HL-60/S4 treated with phorbol 12-myristate 13-acetate at 8.2 ng/mL for 4 days and 3 days (cell line): ENCODE data around the gene MEF2D.

Experiments
- in situ Hi-C: fragments of 300-500 bp; cut with MboI; formaldehyde crosslinking; loops from 2 replicates; pipeline ENCODE4 v1.15.0; 2022; ENCODE audit warnings: low sequenced_read_pairs

MEF2D gene

DNA sequence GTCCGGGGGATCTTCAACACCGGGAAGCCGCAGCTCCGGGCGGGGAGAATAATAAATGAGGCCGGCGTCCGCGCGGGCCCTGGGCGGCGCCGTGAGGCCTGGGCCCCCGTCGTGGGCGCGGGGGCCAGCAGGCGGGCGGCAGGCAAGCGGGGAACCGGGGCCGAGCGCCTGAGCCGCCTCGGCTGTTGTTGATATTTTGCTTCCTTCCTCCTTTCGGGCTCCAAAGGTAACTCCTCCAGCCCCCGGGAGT lies at the start of gene MEF2D:
TSS of gene MEF2D (minus strand) at position 233 of the 250 bp plus-strand sequence. CDS start 17,483 bp downstream, outside the sequence.
- in situ Hi-C loops: no loop called here

DNA sequence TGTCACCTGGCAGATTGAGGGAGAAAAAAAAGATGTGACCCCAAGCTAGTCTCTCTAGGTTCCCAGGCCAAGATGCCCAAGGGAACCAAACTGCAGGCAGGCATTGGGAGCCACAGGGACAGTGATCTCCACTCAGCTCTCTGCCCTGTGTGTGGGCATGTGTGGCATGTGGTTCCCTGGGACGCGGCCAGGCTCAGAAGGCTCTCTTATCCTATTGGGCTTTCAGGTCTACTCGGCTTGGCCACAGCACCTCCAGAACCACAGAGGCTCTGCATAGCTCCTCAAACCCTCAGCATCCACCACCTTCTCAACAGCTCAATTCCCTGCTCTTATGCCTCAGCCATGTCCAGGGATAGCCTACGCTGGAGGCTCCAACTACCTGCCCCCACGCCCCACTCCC lies 49.8 kb upstream of the MEF2D start:
- in situ Hi-C loops: no loop called here

DNA sequence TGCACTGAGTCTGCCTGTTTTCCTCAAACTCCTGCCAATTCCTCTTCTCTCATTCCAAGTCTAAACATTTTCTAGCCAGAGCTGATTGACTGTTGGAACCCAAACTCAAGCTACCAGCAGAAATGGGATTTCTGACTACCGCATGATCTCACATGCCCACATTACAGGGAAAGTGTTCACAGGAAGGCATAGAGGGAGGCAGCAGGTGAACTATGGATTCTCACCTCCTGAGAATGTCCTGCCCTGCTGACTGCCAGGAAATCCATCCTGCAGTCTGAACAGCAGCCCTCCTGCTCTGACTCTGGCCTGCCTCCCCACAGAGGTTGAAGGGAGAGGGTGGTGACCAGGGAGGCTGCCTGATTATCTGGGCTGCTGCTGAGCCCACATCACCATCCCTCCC lies 49.3 kb upstream of the MEF2D start:
- in situ Hi-C loops: no loop called here

DNA sequence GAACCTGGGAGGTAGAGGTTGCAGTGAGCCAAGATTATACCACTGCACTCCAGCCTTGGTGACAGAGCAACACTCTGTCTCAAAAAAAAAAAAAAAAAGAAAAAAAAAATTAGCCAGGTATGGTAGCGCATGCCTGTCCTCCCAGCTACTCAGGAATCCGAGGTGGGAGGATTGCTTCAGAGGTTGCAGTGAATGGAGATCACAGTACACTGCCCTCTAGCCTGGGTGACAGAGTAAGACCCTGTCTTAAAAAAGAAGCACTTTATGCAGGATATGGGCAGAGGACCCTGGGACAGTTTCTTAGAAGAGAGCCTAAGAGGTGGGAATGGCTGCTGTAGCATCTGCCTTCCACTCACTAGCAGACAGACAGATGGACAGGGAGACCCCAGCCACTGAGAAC lies 48.8 kb upstream of the MEF2D start:
- in situ Hi-C loops: no loop called here

DNA sequence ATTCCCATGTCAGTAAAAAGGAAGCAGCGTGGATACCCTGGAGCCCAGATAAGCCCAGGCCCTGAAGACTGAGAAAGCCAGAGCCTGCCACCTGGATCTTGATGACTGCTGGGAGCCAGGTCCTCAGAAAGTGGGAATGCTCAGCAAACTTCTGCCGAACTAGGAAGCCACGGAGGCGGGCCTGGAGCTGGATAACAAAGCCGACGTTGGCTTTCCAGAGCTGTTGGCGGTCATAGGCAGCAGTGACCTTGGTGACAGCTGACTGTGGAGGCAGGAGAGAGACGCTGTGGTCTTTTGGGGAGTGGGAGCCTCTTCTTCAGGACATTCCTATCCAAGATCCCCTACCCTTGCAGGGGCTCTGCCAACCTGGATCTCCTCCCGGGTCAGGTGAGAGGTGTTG lies 47.4 kb upstream of the MEF2D start:
- in situ Hi-C loops: no loop called here

DNA sequence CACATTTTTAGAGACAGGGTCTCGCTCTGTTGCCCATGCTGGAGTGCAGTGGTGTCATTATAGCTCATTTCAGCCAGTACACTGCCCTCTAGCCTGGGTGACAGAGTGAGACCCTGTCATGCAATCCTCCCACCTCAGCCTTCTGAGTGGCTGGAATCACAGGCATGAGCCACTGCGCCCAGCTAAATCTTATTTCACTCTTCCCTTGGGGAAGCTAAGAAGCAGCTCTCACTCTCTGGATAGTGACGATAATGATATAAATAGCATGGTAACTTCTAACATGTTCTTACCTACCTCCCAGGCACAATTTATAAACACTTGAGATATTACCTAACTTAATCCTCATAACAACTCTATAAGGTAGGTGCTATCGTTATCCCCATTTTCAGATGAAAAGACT lies 46.9 kb upstream of the MEF2D start:
- in situ Hi-C loops: no loop called here

DNA sequence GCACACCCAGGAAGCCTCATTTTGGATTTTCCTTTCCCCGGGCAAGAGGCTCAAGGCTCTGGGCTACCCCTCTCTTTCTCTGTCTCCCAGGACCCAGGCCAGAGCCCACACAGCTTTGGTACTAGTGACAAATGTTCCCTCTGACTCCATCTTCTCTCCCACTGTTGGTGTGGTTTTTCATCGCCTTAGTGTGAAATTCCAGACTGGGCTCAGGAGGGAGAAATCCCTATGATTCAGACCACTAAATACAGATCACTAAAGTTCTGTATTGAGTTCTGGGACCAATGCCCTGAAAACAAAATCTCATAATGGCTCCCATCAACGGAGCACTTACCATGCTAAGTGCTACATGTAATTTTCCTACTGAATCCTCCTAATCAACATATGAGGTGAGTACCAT lies 45.7 kb upstream of the MEF2D start:
- in situ Hi-C loops: no loop called here

DNA sequence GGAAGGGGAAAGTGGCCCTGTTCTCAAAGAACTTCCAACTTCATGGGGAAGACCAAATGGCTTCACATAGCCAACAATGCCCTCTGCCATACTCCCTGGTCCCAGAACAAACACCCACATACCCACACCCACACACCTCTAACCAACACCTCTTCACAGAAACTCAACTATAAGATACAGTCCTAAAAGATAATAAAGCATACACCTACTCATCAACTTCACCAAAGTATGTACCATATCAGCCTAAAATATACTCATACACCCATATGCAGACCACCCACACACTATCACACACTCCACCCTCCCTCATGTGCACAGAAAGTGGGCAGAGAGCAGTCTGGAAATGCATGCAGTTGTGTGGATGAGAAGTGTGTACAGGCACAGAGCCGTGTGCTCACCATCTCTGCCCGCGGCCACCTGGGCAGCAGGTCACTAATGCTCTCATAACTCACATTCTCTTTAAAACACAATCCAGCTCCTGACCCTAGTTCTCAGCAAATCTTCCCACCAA lies 44.1 kb upstream of the MEF2D start:
- in situ Hi-C loops: no loop called here

DNA sequence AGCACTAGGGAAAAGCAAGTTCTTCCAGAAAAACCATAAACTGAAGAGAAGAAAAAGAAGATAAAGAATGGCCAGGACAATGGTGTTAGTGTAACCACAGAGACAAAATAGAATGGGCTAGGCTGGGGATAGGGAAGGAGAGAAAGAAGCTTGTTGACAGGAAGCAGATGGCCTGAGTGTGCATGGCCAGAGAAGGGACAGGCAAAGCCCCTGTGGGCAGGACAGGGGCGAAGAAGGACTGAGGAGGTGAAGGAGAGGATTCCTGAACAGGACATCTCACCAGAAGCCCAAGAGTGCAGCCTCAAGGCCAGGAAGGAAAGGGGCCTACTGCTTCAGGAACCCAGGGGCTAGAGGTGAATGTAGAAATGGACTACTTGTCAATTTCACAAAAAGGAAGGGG lies 42.5 kb upstream of the MEF2D start:
- in situ Hi-C loops: no loop called here

DNA sequence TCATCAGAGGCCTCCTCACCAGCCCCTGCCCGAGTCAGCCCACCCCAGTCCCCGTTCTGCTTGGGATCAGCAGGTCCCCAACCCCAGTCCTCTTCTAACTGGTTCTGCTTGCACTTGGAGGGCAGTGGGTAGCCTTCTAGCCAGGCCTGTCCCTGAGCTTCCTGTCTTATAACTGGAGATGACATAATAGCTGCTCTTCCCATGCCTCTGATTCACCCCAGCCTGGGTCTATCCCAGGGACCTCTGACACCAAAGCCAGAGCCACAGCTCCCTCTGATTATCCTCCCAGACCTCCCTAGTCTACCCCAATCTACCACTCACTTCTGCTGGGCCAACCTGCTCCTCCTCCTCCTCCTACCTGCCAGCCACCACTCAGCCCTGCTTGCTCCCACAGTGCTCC lies 40.4 kb upstream of the MEF2D start:
- in situ Hi-C loops: no loop called here

DNA sequence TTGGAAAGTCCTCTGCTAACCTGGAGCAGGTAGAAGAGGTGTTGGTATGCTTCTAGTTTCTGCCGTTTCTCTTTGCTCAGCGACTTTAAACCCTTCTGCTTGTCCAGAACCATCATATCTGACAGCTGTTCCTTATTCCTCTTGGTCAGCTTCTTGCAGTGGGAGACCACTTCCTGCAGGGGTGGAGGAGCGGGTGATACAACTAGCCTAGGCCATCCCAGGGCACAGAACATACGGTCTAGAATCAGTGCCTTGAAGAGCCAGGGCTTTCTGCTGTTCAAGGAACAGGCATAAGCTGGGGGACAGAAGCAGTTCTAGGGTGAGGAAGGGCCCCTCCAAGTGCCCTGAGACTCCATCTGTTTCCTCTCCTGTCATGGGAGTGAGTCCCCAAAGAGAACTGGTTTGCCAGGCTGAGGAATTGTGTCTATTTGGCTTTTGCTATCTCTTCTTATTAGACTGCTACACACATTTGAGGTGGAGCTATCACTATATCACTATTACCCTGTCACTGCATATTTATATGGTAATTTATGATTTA lies 39.3 kb upstream of the MEF2D start:
- in situ Hi-C loops: no loop called here

DNA sequence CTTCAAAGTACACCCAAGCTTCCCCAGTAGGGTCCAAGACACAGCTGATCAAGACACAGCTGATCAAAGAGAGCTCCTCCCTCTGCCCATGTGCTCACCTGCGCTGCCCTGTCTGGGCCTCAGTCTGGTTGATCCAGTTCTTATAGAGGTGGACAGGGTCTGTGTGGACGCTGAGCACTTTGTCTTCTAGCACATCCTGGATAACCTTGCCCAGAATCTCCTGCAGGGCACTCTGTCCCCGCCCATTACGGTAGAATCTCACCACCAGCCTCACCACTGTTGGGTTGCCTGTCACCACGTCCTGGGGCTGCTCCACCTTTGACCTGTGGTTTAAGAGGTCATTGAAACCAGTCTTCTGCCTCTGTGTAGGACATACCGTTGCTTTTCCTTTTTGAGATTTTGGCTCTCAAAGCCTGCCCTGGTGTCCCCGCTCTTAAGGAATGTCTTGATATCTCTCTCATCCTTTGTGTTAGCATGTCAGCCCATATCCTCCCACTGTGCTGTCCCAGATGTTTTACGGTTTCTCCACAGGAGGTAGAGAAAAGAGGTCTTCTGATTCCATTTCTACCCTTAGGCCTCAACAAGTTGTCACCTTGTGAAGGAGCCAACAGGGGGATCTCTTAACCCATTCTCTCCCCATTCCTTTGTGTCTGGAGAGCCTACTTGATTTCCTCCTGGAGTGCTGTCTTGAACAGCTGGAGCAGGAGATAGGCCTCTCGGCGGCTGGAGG lies 38.3 kb upstream of the MEF2D start:
- in situ Hi-C loops: no loop called here

DNA sequence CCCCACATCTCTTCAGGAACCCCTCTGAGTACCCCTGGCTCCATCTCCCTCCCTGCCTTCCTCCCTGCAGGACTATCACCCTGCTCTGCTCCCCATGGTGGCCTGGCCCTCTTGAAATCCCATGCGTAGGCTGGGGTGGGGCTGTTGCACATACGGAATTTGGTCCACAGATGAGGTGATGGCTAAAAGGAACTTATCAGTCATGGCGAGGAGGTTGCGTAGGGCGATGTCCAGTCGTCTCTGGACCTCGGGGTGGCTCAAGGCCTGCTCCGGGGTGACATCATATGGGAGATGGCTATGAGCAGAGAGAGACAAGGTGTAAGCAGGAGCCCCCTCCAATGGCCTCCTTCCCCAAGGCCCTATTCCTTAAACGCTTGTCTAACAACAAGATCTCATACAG lies 36.5 kb upstream of the MEF2D start:
- in situ Hi-C loops: no loop called here

DNA sequence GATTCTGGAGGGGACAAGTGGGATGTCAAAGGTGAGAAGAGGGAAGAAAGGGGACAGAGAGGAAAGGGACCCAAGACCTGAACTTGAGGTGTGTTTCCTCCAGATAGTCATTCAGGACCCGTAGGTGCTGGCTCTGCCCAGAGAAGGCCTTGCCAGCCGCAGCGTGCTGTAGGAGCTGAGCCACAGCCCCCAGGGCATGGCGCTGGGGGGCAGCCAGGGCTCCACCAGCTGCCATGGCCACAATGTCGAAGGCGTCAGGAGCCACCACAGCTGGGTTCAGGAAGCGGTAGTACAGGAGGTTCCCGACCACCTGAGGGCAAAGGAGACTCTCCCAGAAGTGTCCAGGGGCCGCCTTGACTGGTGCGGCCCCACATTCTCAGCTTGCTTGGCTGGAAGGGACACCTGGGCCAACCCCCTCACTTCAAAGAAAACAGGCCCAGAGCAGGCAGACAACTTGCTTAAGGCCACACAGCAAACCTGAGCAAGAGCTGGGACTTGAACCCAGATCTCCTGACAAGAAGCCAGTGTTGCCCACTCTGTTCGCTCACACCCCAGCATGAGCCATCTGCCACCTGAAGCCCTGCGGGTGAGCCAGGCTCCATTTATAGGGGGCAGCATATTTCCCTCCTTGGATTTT lies 34.0 kb upstream of the MEF2D start:
- in situ Hi-C loops: no loop called here

DNA sequence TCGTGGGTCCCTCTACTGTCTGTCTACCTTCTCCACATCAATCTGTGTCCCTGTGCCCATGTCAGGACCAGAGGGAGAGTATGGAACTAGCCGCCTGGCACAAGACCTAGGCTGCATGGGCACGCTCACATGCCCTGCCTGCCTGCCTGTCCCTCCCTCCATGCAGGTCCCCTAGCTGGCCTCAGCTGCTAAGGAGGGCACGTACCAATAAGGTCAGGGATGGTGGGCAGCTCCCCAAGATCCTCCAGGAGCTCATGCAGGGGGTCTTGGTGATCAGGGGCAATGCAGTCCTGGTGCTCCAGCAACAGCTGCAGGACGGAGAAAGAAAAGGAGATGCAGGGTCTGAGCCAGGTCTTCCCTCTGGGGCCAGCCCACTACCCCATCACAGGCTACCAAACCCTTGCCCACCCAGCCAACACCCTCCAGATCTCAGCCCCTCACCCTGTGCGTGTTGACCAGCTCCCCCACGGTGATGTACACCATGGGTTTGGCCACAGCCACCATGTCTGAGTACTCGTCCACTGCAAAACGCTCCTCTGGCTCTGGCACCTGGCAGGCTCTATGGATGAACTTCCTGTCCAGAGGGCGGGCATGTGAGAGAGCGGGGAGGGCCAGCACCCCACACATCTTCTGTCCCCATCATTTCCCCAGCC lies 33.1 kb upstream of the MEF2D start:
- in situ Hi-C loops: no loop called here

DNA sequence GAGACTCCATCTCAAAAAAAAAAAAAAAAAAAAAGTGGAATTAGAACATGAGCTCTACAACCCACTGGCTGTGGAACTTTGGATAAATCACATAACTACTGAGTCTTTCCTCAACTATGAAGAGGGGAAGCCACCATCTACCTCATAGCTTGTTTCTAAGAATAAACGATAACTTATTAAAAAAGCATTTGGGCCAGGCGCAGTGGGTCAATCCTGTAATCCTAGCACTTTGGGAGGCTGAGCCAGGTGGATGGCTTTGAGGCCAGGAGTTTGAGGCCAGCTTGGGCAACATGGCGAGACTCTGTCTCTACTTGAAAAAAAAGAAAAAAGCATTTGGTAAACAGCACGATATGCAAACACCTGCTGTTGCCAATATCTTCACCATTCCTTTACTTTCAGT lies 31.8 kb upstream of the MEF2D start:
- in situ Hi-C loops: no loop called here

DNA sequence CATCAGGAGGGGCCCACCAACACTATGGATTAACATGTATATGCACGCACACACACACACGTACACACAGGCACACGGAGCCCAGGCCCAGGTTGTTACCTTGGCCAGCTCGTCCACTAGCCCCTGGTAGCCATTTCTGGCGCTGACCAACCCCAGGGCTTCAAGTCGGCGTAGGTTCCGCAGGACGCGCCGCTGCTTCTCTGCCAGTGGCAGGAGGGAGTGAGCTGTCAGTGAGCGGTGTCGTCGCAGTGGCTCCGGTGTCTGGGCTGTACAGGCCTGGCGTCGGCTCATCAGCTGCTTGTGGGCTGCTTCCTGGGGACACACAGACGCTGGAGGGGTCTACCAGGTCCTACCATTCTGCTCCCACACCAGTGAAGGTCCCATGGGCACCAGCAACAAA lies 29.4 kb upstream of the MEF2D start:
- in situ Hi-C loops: no loop called here

DNA sequence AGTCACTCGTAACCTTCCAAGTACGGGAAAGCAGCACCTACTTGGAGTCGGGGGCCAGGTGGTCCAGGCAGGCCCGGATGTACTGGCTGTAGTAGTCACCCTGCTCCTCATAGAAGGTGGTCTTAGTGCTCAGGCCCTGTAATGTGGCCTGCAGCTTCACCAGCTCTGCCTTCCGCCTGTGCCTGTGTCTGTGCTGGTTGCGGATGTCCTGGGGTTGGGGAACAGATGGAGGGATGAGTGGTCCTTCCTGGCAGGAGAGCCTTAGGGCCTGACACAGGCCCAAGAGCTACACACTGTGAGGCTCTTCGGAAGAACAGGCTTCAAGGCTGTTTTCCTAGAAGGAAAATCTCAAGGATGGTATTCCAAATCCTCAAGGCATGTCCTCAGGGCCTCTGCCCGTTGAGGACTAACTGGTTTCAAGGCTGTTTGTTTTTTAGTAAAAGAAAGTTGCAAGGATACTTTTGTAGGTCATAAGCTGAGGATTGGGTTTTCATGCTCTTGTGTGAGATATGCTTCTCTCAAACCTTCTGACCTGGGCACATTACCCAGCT lies 28.4 kb upstream of the MEF2D start:
- in situ Hi-C loops: no loop called here

DNA sequence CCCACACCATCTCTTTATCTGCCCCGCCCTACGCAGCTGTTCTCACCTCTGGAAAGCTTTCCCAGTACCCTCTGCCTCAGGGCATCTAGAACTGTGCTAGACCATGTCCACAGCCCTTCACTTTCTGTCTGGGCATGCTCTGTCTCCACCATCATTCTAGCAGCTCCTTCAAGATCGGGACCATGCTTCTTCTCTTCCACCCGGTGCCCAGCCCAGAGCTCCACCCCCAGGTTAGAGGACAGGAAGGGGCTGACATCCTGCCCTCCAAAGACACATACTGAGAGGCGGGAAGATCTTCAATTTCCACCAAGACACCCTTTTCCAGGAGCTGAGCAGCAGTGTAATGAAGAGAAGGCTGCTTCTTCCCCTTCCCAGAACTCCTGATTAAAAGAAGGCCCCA lies 27.7 kb upstream of the MEF2D start:
- in situ Hi-C loops: no loop called here

DNA sequence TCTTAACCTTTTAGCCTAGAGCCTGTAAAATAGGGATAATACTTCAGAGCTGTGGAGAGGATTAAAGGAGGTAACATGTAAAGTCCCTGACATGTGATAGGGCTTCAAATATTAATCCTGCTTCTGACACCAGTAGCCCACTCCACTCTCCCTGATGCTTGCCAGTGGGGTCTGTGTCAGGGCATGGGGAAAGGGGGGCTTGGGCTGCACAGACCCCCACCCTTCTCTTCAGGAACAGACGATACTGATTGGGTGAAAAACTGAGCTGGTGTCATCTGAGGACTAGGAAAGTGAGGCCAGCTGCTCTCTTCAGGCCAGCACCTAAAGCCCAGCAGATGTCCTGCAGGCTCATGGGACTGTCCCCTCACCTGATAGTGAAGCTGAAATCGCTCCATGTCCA lies 27.0 kb upstream of the MEF2D start:
- in situ Hi-C loops: no loop called here

DNA sequence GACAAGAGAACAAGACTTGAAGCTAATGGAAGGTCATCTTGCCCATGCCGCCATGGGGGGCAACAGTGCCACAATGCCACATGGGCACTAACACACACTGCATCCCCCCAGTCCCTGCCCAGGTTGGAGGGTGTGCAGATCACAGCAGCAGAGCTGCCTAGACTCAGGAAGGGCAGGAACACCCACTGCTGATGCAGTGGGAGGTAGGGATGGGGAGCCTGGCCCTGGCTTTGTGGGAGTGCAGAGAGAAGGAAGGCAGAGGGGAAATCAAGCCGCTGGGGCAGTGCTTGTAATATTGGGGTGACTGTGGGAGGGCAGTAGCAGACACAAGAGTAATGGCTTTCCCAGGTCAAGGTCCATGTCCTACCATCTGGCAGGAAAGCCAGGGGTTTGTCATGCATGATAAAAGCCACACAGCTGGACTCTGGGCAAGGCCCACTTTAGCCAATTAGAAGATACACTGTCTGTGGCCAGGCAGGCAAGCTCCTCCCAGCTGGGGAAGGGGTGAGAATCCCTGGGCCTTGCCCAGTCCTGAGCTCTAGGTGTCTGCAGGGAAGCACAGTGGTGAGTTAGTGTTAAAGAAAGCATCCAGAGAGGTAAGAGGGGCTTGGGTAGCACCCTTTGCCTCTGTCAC lies 25.4 kb upstream of the MEF2D start:
- in situ Hi-C loops: no loop called here
